ENCODE measurements around the gene AP2B1. TPM values are rescaled to one million over a fixed set of nuclear protein-coding genes. Genes with fewer than 3 reads are reported as not detected.
A peak's percentile ranks its signal among the peaks of the same experiment; 100 is the strongest.
"Not testable (repeated sequence)": the region's sequence is repeated elsewhere in the genome, so short reads cannot be mapped to it uniquely, and the experiment has no call there.

The AP2B1 gene
- total RNA-seq, 2 experiments from 2014 or later: 157 to 161 TPM

DNA sequence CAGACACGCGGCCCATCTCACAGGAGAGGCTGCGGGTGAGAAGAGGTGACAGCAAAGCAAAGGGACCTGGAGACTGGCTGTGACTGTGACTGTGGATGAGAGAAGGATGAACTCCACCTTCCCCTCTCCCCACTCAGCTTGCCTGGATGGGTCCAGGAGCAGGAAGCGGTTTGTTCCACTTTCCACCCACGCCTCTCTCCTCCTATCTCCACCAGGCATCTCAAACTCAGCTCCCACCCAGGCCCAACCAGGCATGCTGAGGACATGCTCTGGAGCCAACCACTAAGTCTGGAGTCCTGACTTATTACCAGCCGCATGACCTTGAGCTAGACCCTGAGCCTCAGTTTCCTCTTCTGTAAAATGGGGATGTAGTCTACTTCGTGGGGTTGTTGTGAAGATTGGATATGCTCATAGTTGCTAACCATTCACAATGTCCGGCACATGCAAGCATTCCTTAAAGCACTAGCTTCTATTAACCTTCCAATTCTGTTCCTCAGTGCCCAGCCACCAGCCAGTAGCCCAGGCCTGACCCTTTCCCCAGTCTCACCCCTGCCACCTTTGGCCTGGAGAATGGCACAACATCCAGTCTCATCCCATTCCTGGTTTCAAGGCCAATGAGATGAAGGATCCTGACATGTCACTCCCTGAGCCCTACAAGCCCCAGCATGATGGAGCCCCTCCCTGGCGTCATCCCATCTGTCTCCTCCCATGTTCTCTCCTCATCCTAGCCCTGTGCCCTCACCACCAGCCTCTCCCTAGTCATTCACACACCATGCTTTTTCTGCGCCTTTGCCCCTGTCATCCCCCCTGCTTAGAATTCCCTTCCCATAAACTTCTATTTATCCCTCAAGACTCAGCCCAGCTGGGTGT lies 163.6 kb downstream of the AP2B1 start:
- Mint-ChIP-seq H3K27me3 (peaks cover 36% of the 10 kb centered on the region), H3K4me3 (peak overlapping the region; percentile 61), H3K36me3 (ENCODE audit: low read depth) (no peaks in the 10 kb centered on the region), H3K4me1 (ENCODE audit: low read depth) (peaks cover 33% of the 10 kb centered on the region), H3K27ac (peak overlapping the region; percentile 36), H3K9me3 (no peaks in the 10 kb centered on the region)
- CTCF ChIA-PET: interaction anchor here (0.9 to 7.4 kb wide), 5 partner anchors 15 to 196 kb away, joined by 3 to 121 read pairs (median 3); no protein-coding TSS in a partner anchor
- POLR2A ChIA-PET: interaction anchor here (0.8 kb wide), 1 partner anchor 212 kb away, joined by 3 read pairs; no protein-coding TSS in a partner anchor
- ATAC-seq: no peak
- no peak for DNase-seq
- intact Hi-C loops (cut with micrococcal nuclease): no loop called here
- TF ChIP-seq, protein P1, sequence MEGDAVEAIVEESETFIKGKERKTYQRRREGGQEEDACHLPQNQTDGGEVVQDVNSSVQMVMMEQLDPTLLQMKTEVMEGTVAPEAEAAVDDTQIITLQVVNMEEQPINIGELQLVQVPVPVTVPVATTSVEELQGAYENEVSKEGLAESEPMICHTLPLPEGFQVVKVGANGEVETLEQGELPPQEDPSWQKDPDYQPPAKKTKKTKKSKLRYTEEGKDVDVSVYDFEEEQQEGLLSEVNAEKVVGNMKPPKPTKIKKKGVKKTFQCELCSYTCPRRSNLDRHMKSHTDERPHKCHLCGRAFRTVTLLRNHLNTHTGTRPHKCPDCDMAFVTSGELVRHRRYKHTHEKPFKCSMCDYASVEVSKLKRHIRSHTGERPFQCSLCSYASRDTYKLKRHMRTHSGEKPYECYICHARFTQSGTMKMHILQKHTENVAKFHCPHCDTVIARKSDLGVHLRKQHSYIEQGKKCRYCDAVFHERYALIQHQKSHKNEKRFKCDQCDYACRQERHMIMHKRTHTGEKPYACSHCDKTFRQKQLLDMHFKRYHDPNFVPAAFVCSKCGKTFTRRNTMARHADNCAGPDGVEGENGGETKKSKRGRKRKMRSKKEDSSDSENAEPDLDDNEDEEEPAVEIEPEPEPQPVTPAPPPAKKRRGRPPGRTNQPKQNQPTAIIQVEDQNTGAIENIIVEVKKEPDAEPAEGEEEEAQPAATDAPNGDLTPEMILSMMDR (IDR thresholded peaks at IDR 0.05): no peak

DNA sequence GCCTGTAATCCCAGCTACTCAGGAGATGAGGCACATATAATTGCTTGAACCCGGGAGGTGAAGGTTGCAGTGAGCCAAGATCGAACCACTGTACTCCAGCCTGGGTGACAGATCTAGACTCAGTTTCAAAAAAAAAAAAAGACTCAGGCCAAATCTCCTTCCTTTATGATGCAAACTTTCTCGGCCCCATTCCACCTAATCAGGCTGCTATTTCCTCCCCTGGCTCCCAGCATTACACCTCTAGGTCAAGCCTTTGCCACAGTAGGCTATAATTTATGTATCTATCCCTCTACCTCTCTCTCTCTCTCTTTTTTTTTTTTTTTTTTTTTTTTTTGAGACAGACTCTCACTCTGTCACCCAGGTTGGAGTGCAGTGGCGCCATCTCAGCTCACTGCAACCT lies 164.4 kb downstream of the AP2B1 start:
- H3K36me3 Mint-ChIP-seq (ENCODE audit: low read depth); POLR2A ChIA-PET; intact Hi-C loops (cut with micrococcal nuclease); H3K9me3 Mint-ChIP-seq; H3K4me3 Mint-ChIP-seq; H3K27ac Mint-ChIP-seq; DNase-seq; ATAC-seq: not testable (repeated sequence)
- CTCF ChIA-PET: interaction anchor here (1.3 to 7.4 kb wide), 2 partner anchors 14 to 138 kb away, joined by 3 to 80 read pairs; no protein-coding TSS in a partner anchor
- peaks cover 36% of the 10 kb centered on the region for H3K27me3 Mint-ChIP-seq
- peaks cover 33% of the 10 kb centered on the region for H3K4me1 Mint-ChIP-seq (ENCODE audit: low read depth)

DNA sequence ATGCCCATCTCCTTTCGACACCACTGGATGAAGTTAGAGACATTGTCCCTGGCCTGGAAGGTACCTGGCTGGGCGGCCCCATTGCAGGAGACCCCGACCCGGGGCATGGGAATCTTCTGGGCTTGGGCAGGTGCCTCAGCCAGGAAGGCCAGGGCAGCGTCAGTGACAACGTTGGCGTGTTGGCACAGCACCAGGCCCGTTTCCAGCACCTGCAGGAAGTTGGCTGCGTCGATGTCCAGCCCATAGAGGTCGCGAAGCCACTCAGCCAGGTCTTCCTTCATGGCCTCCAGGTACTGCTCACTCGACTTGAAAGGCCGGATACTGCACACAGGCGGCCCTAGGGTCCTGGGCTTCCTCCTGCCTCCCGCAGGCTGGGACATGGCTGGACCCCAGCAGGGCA lies 165.3 kb downstream of the AP2B1 start:
- intact Hi-C loops (cut with micrococcal nuclease): no loop called here
- CTCF ChIA-PET: interaction anchor here (1.3 to 7.4 kb wide), 2 partner anchors 13 to 139 kb away, joined by 3 to 80 read pairs; no protein-coding TSS in a partner anchor
- Mint-ChIP-seq H3K4me3 (no peak overlapping the region), H3K36me3 (ENCODE audit: low read depth) (no peaks in the 10 kb centered on the region), H3K27me3 (peaks cover 34% of the 10 kb centered on the region), H3K27ac (no peak overlapping the region), H3K9me3 (no peaks in the 10 kb centered on the region), H3K4me1 (ENCODE audit: low read depth) (peaks cover 31% of the 10 kb centered on the region)
- ATAC-seq: no peak
- DNase-seq: no peak
- TF ChIP-seq, protein P1 (IDR thresholded peaks at IDR 0.05): no peak
- POLR2A ChIA-PET: no interaction called here

DNA sequence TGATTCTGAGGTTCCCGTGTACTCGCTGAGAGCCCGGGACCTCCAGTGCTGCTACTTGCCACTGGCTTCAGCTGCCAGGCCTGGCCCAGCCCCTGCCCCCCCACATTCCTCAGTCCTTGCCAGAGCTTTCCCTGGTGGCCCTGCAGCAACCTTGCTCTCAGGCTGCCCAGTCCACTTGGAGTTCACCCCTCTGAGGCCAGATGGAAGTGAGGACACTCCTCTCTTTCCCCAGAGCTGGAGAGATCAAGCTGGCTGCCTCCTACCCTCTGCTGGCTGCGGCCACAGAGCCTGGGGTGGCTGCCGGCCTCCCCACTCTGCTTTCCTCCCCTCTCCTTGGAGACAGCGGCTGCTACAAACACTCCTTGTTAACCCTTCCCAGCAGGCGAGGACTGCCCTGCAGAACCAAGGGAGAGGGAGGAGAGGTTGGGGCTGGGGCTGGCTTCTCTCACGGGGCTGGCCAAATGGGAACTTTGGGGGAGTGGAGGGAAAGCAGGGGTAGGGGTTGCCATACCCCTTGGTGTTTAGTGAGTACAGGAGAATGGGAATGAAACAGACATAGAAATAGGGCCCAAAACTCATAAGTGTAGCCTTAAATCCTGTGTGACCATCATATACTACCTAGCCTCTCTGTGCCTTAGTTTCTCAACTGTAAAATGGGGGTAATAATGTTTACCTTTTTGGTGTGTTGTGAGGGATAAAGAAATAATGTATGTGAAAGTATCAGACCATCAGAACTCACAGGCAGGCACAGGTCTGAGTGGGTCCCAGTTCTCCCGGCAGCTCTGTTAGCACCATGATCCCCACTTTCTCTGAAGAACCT lies 166.0 kb downstream of the AP2B1 start, which contains the start of gene GAS2L2:
Gene GAS2L2, minus strand, starts transcription at position 295 of the 820 bp plus-strand sequence. CDS start 389 bp downstream, outside the sequence.
- H3K36me3 Mint-ChIP-seq (ENCODE audit: low read depth): no peaks in the 10 kb centered on the region
- DNase-seq: no peak
- intact Hi-C loops (cut with micrococcal nuclease): no loop called here
- peaks cover 31% of the 10 kb centered on the region for H3K27me3 Mint-ChIP-seq
- no peak for ATAC-seq
- no peaks in the 10 kb centered on the region for H3K9me3 Mint-ChIP-seq
- POLR2A ChIA-PET: no interaction called here
- H3K4me3 Mint-ChIP-seq: no peak within 1 kb of the TSS
- CTCF ChIA-PET: interaction anchor here (1.3 to 2.5 kb wide), 2 partner anchors 11 to 140 kb away, joined by 3 to 14 read pairs; no protein-coding TSS in a partner anchor
- peaks cover 24% of the 10 kb centered on the region for H3K4me1 Mint-ChIP-seq (ENCODE audit: low read depth)
- H3K27ac Mint-ChIP-seq: no peak within 1 kb of the TSS
- TF ChIP-seq, protein P1 (IDR thresholded peaks at IDR 0.05): no peak

DNA sequence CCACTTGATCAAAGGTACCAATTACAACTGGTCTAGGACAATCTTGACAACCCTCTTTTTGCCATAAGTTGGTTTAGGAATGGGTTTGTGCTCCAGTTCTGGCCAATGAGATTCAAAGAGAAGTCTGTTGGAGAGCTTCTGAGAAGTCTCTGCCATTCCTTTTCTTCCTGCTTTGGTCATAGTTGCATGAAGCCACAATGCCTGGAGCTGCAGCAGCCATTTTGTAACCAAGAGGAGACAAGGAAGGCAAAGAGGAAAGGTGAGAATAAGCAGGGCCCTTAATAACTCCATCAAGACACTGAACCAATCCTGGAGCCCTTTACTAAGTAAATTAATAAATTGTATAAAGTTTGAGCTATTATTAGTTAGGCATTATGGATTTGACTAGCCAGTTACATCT lies 170.1 kb downstream of the AP2B1 start:
- H3K9me3 Mint-ChIP-seq: no peaks in the 10 kb centered on the region
- ChIA-PET POLR2A (interaction anchor here (1.2 kb wide), 2 partner anchors 9 to 51 kb away, joined by 3 to 4 read pairs; partner anchors contain the start of gene TAF15), CTCF (interaction anchor here (0.8 to 7.0 kb wide), 4 partner anchors 10 to 51 kb away, joined by 3 to 36 read pairs (median 6); partner anchors contain the start of gene TAF15)
- DNase-seq (no peak), ATAC-seq (no peak)
- H3K27ac Mint-ChIP-seq: no peak overlapping the region
- H3K4me3 Mint-ChIP-seq: no peak overlapping the region
- H3K4me1 Mint-ChIP-seq (ENCODE audit: low read depth): no peaks in the 10 kb centered on the region
- TF ChIP-seq, protein P1 (IDR thresholded peaks at IDR 0.05): no peak
- H3K36me3 Mint-ChIP-seq (ENCODE audit: low read depth): no peaks in the 10 kb centered on the region
- peaks cover 2% of the 10 kb centered on the region for H3K27me3 Mint-ChIP-seq
- intact Hi-C loops (cut with micrococcal nuclease): no loop called here
